LNCaP clone FGC (cell line): ENCODE measurements around the gene FKBP3.

Experiments
- DNase-seq: peaks from one replicate; pipeline ENCODE4 v3.0.0-alpha.2; 2011; ENCODE audit warnings: low read depth
- H3K4me3 ChIP-seq: 2 replicates; pipeline ENCODE4 v1.5.1; 2011; ENCODE audit warnings: mild to moderate bottlenecking, low read depth, low read length, control low read depth
- TF ChIP-seq, protein P1 (sequence below): IDR thresholded peaks from 2 replicates; pipeline ENCODE4 v1.5.1; 2012; ENCODE audit warnings: mild to moderate bottlenecking; ENCODE audit not compliant: control insufficient read depth, insufficient read depth; ENCODE audit errors: extremely low read depth

Gene FKBP3

GRCh38 chr14:45095143-45095542, 39.1 kb downstream of the FKBP3 start:
- TF ChIP-seq, protein P1, sequence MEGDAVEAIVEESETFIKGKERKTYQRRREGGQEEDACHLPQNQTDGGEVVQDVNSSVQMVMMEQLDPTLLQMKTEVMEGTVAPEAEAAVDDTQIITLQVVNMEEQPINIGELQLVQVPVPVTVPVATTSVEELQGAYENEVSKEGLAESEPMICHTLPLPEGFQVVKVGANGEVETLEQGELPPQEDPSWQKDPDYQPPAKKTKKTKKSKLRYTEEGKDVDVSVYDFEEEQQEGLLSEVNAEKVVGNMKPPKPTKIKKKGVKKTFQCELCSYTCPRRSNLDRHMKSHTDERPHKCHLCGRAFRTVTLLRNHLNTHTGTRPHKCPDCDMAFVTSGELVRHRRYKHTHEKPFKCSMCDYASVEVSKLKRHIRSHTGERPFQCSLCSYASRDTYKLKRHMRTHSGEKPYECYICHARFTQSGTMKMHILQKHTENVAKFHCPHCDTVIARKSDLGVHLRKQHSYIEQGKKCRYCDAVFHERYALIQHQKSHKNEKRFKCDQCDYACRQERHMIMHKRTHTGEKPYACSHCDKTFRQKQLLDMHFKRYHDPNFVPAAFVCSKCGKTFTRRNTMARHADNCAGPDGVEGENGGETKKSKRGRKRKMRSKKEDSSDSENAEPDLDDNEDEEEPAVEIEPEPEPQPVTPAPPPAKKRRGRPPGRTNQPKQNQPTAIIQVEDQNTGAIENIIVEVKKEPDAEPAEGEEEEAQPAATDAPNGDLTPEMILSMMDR, result no peak
- no peak for DNase-seq
- no peak overlapping the region for H3K4me3 ChIP-seq

DNA sequence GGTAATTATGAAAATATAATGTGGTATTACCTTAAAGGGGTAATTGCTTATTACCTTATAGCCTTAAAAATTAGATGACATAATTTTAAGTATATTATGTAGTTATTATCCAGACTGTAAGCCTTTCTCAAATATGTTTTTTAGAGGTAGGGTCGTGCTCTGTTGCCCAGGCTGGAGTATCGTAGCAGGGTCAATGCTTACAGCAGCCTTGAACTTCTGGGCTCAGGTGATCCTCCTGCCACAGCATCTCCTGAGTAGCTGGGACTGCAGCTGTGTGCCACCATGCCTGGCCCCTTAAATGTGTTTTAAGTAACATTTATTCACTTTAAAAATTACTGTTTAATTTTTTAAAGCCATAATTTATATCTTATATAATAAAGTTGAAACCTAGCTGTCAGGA, 40.0 kb downstream of the FKBP3 start:
- DNase-seq, result no peak
- no peak overlapping the region for H3K4me3 ChIP-seq
- TF ChIP-seq, protein P1, result no peak

GRCh38 chr14:45091710-45092109, 42.6 kb downstream of the FKBP3 start:
- H3K4me3 ChIP-seq, result no peak overlapping the region
- no peak for DNase-seq
- TF ChIP-seq, protein P1, result no peak

DNA sequence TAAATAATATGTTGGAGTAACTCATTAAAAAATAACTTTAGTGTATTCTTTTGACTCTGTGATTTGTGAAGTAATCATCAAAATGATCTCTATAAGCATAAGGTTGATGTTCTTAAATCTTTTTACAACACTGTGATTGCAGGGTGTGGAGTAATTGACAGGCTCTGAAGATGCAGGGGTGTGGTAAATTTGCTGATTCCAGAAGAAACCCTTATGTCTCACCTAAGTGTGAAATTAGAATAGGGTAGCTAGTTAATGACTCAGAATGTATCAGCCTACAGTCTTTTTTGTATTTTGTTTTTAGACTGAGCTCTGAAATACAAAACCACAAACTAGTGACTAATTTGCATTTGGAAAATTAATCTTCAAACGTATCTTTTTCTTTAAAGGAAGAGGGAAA, 44.5 kb downstream of the FKBP3 start:
- TF ChIP-seq, protein P1, result no peak
- no peak overlapping the region for H3K4me3 ChIP-seq
- DNase-seq, result no peak

DNA sequence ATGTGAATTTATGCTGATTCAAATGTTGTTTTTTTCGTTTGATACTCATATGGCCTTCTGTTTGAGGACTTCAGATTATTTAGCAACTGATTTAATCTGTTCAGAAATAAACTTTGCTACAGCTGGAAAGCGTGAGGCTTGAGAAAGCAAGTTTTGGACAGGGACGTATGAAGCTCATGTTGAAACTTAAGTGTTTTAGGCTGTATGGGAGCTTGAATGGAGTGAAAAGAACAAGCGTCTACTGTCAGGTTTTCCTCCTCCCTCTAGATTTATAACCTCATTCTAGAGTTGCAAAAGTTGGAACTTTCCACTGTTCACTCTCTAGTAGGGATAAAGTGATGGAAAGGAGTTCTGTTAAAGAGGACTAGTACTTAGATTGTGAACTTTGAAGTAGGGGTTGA, 49.3 kb downstream of the FKBP3 start:
- peak overlapping the region; percentile 90 for H3K4me3 ChIP-seq
- DNase-seq, result no peak
- TF ChIP-seq, protein P1, result no peak

- TF ChIP-seq, protein P1, result no peak
- peak; percentile 85 for DNase-seq
- peak within 1 kb of the TSS; percentile 90 for H3K4me3 ChIP-seq
Measured at GRCh38 chr14:45083976-45084722, 50.1 kb downstream of the FKBP3 start, which contains the start of gene PRPF39. Gene PRPF39 (plus strand): TSS chr14:45084116. CDS start chr14:45095240, 11,124 bp downstream.

DNA sequence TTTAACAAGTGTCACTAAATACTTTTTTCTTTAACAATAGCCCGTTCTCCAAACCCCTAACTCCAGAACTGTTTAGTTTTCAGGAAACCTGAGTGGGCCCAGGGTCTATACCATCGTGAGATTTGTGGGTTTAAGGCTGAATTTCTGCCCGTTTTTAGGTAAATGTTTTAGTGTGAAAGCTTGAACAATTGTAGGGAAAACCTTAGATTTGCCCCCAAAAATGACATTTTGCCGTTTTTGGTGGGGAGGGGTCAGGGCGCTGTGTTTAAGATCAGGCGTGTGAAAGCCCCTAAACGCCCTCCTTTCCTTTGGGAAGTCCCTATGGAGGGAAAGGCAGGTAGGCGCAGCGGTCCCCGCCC, 50.7 kb downstream of the FKBP3 start:
- no peak for DNase-seq
- TF ChIP-seq, protein P1, result no peak
- H3K4me3 ChIP-seq, result peak overlapping the region; percentile 90
